A673 (cell line): ENCODE results near the gene ARID5B. TPM values are rescaled to one million over a fixed set of nuclear protein-coding genes. Genes with fewer than 3 reads are reported as not detected.

Experiments
- BruUV-seq: library from RNA; stranded (reverse); fragments of 400-500 nt; replicated peaks from 2 replicates; lab custom pipeline; 2021; lab: Mats Ljungman, UMichigan
- CTCF ChIA-PET: fragments of 300-600 bp; sonication (Branson Sonifier 250); formaldehyde crosslinking; loops from one replicate; lab custom pipeline; 2022; ENCODE audit warnings: antibody characterized with exemption; lab: Charles Lee
- POLR2A ChIA-PET: fragments of 300-600 bp; sonication (Branson Sonifier 250); formaldehyde crosslinking; loops from one replicate; lab custom pipeline; 2022; ENCODE audit warnings: antibody characterized with exemption; ENCODE audit not compliant: low non-redundant PET; lab: Charles Lee
- DNase-seq: peaks from one replicate; pipeline ENCODE4 v3.0.0-alpha.2; 2015; ENCODE audit warnings: low spot score
- H3K27ac ChIP-seq: fragments of 200-600 bp; sonication (generic); 2 replicates; pipeline ENCODE4 v1.5.1; 2016; ENCODE audit warnings: mixed run types, low read depth, mild to moderate bottlenecking, mixed read lengths, antibody characterized with exemption, low read length; ENCODE audit not compliant: poor library complexity, severe bottlenecking
- H3K27me3 ChIP-seq: fragments of 200-600 bp; sonication (generic); replicated peaks from 2 replicates; pipeline ENCODE4 v1.6.1; 2017; ENCODE audit warnings: mixed run types, low read depth, mild to moderate bottlenecking, mixed read lengths, antibody characterized with exemption, low read length; ENCODE audit not compliant: insufficient read depth, poor library complexity
- H3K36me3 ChIP-seq: fragments of 200-600 bp; sonication (generic); 2 replicates; pipeline ENCODE4 v1.6.1; 2016; ENCODE audit warnings: mixed run types, mild to moderate bottlenecking, mixed read lengths, antibody characterized with exemption, low read length; ENCODE audit not compliant: insufficient read depth, poor library complexity, severe bottlenecking
- H3K4me1 ChIP-seq: fragments of 200-600 bp; sonication (generic); 2 replicates; pipeline ENCODE4 v1.6.1; 2017; ENCODE audit warnings: mixed run types, mild to moderate bottlenecking, mixed read lengths, antibody characterized with exemption, low read length; ENCODE audit not compliant: insufficient read depth, poor library complexity, severe bottlenecking
- H3K4me3 ChIP-seq: fragments of 200-600 bp; sonication (generic); 2 replicates; pipeline ENCODE4 v1.5.1; 2016; ENCODE audit warnings: low read depth, mixed run types, mild to moderate bottlenecking, mixed read lengths, low read length; ENCODE audit not compliant: poor library complexity, severe bottlenecking
- H3K9me3 ChIP-seq: fragments of 200-600 bp; sonication (generic); 2 replicates; pipeline ENCODE4 v1.6.1; 2016; ENCODE audit warnings: mixed run types, low read depth, mild to moderate bottlenecking, mixed read lengths, antibody characterized with exemption, low read length; ENCODE audit not compliant: poor library complexity, severe bottlenecking
- EZH2 ChIP-seq: fragments of 200-600 bp; sonication (generic); IDR thresholded peaks from 2 replicates; pipeline ENCODE4 v1.6.1; 2017; ENCODE audit warnings: borderline replicate concordance, low read depth, mild to moderate bottlenecking, mixed read lengths, antibody characterized with exemption, low read length; ENCODE audit not compliant: poor library complexity, severe bottlenecking
- intact Hi-C: fragments of 100-400 bp; cut with micrococcal nuclease; formaldehyde crosslinking; loops from one replicate; pipeline ENCODE4 v1.10.0; 2022; ENCODE audit not compliant: unreplicated experiment
- total RNA-seq: library from RNA; stranded (reverse); gene quantifications from 2 replicates; pipeline ENCODE4 v1.2.3, GENCODE V29; 2021
- TF ChIP-seq, protein P1 (sequence below): fragments of 300-800, 200-600 bp; sonication (generic); conservative IDR thresholded peaks from 2 replicates; pipeline ENCODE4 v1.5.1; 2017; ENCODE audit warnings: low read depth, mild to moderate bottlenecking, antibody characterized with exemption, low read length, moderate library complexity, mixed read lengths

Gene ARID5B
- total RNA-seq, 1 experiment from 2014 or later, result 29.0 TPM

DNA sequence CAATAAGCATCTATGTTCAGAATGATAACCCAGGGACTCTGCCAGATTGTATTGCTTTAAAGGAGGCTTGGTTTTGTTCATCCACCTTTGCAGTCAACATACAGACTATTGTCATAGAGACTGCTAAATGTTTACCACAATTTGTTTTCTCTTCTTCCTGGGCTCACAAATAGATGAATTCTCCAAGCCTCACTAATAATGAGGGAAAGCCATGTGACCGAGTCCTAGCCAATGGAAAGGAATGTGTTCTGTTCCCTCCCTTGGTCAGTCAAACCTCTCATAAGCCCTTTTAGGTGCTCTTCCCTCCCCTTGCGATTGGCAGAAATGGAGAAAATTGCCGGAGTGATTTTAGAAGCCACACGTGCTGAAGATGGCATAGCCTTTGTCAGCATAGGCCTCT, 230.2 kb downstream of the ARID5B start:
- DNase-seq, result no peak
- H3K27ac ChIP-seq, result no peak overlapping the region
- CTCF ChIA-PET, result no interaction called here
- no peaks in the 10 kb centered on the region for H3K27me3 ChIP-seq
- no peak overlapping the region for H3K4me3 ChIP-seq
- H3K36me3 ChIP-seq, result no peaks in the 10 kb centered on the region
- no peaks in the 10 kb centered on the region for H3K9me3 ChIP-seq
- TF ChIP-seq EZH2, result no peak
- TF ChIP-seq, protein P1, sequence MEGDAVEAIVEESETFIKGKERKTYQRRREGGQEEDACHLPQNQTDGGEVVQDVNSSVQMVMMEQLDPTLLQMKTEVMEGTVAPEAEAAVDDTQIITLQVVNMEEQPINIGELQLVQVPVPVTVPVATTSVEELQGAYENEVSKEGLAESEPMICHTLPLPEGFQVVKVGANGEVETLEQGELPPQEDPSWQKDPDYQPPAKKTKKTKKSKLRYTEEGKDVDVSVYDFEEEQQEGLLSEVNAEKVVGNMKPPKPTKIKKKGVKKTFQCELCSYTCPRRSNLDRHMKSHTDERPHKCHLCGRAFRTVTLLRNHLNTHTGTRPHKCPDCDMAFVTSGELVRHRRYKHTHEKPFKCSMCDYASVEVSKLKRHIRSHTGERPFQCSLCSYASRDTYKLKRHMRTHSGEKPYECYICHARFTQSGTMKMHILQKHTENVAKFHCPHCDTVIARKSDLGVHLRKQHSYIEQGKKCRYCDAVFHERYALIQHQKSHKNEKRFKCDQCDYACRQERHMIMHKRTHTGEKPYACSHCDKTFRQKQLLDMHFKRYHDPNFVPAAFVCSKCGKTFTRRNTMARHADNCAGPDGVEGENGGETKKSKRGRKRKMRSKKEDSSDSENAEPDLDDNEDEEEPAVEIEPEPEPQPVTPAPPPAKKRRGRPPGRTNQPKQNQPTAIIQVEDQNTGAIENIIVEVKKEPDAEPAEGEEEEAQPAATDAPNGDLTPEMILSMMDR, result no peak
- H3K4me1 ChIP-seq, result peaks cover 6% of the 10 kb centered on the region
- POLR2A ChIA-PET, result interaction anchor here (0.6 kb wide), 1 partner anchor 85 kb away, joined by 3 read pairs; no protein-coding TSS in a partner anchor
- no TSS peak for BruUV-seq
- intact Hi-C loops, result no loop called here

- DNase-seq, result no peak
- Histone ChIP-seq H3K9me3 (no peaks in the 10 kb centered on the region), H3K4me3 (no peak overlapping the region), H3K27ac (no peak overlapping the region), H3K27me3 (no peaks in the 10 kb centered on the region), H3K36me3 (no peaks in the 10 kb centered on the region), H3K4me1 (peaks cover 6% of the 10 kb centered on the region)
- ChIA-PET POLR2A (no interaction called here), CTCF (no interaction called here)
- no peak for TF ChIP-seq EZH2
- TF ChIP-seq, protein P1, result no peak
- BruUV-seq, result no TSS peak
- intact Hi-C loops, result no loop called here
Observed at GRCh38 chr10:62133618-62134017, 232.1 kb downstream of the ARID5B start.

DNA sequence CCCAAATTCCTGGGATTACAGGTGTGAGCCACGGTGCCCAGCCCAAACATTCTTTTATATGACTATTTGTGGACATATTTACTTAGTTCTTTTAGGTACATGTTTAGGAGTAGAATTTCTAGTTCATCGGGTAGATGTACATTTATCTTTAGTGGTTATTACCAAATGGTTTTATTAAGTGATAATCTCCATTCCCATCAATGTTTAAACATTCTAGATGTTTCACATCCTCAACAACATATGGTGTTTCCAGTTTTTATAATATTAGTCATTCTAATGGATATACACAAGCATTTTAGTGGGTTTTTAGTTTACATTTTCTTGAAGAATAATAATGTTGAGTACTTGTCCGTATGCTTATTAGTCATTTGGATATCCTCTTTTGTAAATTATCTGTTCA, 235.4 kb downstream of the ARID5B start:
- no peak for TF ChIP-seq EZH2
- TF ChIP-seq, protein P1, result no peak
- no TSS peak for BruUV-seq
- Histone ChIP-seq H3K4me3 (no peak overlapping the region), H3K27ac (no peak overlapping the region), H3K9me3 (no peaks in the 10 kb centered on the region), H3K4me1 (no peaks in the 10 kb centered on the region), H3K36me3 (no peaks in the 10 kb centered on the region), H3K27me3 (no peaks in the 10 kb centered on the region)
- ChIA-PET POLR2A (no interaction called here), CTCF (no interaction called here)
- DNase-seq, result no peak
- intact Hi-C loops, result no loop called here

Other genes with a start within 250 kb of the ARID5B start
- gene CABCOCO1, start 238.8 kb upstream of the ARID5B start, total RNA-seq, result 0.28 TPM in 1 of 2 replicates, not detected in the other